Uterine smooth muscle cell (primary cell): ENCODE results near the gene RUBCN. TPM values are rescaled to one million over a fixed set of nuclear protein-coding genes. Genes with fewer than 3 reads are reported as not detected.

Experiments
- total RNA-seq: library from RNA; depleted of rRNA; stranded (reverse); fragments of >200 nt; gene quantifications from 2 replicates; pipeline ENCODE4 v1.2.3, GENCODE V29; 2014

The RUBCN gene
- total RNA-seq = 13.1 and 13.4 TPM in 2 replicates

DNA sequence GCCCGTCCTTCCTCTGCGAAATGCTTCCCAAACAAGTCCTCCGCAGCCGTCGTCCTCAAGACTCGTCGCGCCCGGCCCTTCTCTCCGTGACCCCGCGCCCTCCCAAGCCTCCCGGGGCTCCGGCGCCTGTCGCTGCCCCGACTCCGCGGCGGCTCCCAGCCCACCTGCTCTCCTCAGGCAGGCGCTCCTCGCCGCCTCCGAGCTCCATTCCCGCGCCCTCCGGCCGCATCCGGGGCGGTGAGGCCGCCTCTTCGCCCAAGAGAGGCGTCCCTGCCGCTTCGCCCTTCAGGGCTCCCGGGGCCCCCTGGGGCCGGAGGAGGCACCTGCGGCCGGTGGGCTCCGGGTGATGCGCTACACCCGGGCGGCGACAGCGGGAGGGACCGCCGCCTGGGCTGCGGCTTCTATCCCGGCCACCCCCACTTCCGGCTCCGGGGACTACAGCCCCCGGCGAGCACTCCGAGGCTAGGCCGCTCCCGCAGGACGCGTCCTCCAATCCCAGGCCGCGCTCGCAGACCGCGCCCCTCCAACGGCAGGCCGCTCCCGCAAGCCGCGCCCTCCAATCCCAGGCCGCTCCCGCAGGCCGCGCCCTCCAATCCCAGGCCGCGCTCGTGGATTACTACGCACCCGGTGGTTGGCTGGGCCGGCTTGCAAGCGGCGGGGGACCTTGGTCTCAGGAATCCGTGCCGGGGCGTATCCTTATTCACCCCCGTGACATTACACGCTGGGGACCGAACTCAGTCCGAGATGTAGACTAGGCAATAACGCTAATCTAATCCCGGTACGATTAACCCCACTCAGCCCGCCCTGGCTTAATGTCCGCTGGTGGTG is at the start of gene RUBCN:
Gene RUBCN, minus strand, starts transcription at position 414 of the 828 bp plus-strand sequence. Its CDS starts 185 bp downstream, at position 229.

GRCh38 chr3:197749601-197750395 is 13.1 kb upstream of the RUBCN start, which contains the start of gene FYTTD1:
Gene FYTTD1, plus strand, starts transcription at chr3:197749883. Its CDS starts 89 bp downstream, at chr3:197749972.

Other genes with a start within 250 kb of the RUBCN start
- gene BDH1, start 180.9 kb downstream of the RUBCN start, total RNA-seq = 3.9 and 8.2 TPM in 2 replicates
- gene FYTTD1, start 13.0 kb upstream of the RUBCN start, total RNA-seq = 48.5 and 53.5 TPM in 2 replicates
- gene LRCH3, start 54.4 kb upstream of the RUBCN start, total RNA-seq = 40.2 and 58.2 TPM in 2 replicates
- gene RPL35A, start 213.3 kb upstream of the RUBCN start, total RNA-seq = 470 and 531 TPM in 2 replicates
- 10.0 and 11.5 TPM in 2 replicates for gene LMLN, start 223.3 kb upstream of the RUBCN start, total RNA-seq